Keratinocyte (primary cell): ENCODE measurements around the gene GPX4. TPM values are rescaled to one million over a fixed set of nuclear protein-coding genes. Genes with fewer than 3 reads are reported as not detected.

Experiments
- DNase-seq: peaks from one replicate; pipeline ENCODE4 v3.0.0-alpha.2; 2011; ENCODE audit warnings: low read depth, missing footprints, low spot score
- FAIRE-seq: peaks from 2 replicates; lab custom pipeline; 2011; peaks lifted over from hg19 to GRCh38; lab: Jason Lieb, UNC
- H2AFZ ChIP-seq: 2 replicates; pipeline ENCODE4 v1.6.0; 2012; ENCODE audit warnings: low read length, control low read depth, inconsistent platforms; ENCODE audit not compliant: control insufficient read depth
- H3K27ac ChIP-seq: 2 replicates; pipeline ENCODE4 v1.5.1; 2011; ENCODE audit warnings: low read length; ENCODE audit not compliant: control insufficient read depth, insufficient read depth
- H3K27me3 ChIP-seq: 3 replicates; pipeline ENCODE4 v1.6.0; 2011; ENCODE audit warnings: low read length; ENCODE audit not compliant: control insufficient read depth, insufficient read depth; ENCODE audit errors: extremely low read depth
- H3K36me3 ChIP-seq, 2 experiments: 2 replicates in 1 of 2; 3 replicates in 1 of 2; pipeline ENCODE4 v1.5.1; 2011; ENCODE audit warnings: low read length in 2 of 2, mild to moderate bottlenecking in 1 of 2; ENCODE audit not compliant: control insufficient read depth in 2 of 2, insufficient read depth in 2 of 2; ENCODE audit errors: extremely low read depth in 1 of 2
- H3K4me1 ChIP-seq: 3 replicates; pipeline ENCODE4 v1.5.1; 2011; ENCODE audit warnings: low read length; ENCODE audit not compliant: control insufficient read depth, insufficient read depth; ENCODE audit errors: extremely low read depth
- H3K4me2 ChIP-seq: 3 replicates; pipeline ENCODE4 v1.6.0; 2011; ENCODE audit warnings: low read depth, low read length; ENCODE audit not compliant: control insufficient read depth, insufficient read depth; ENCODE audit errors: extremely low read depth
- H3K4me3 ChIP-seq, 3 experiments: fragments of 200-600 bp in 1 of 3; sonication (generic) in 1 of 3; 2 replicates in 2 of 3; 3 replicates in 1 of 3; pipeline ENCODE4 v1.5.1; 2011 to 2016; ENCODE audit warnings: low read length in 3 of 3, mild to moderate bottlenecking in 3 of 3, control low read depth in 2 of 3, inconsistent platforms in 1 of 3, low read depth in 1 of 3, mixed read lengths in 1 of 3, mixed run types in 1 of 3, moderate library complexity in 1 of 3; ENCODE audit not compliant: control insufficient read depth in 2 of 3, insufficient read depth in 2 of 3; ENCODE audit errors: extremely low read depth in 1 of 3
- H3K79me2 ChIP-seq: 2 replicates; pipeline ENCODE4 v1.6.0; 2012; ENCODE audit warnings: low read length; ENCODE audit not compliant: control insufficient read depth, insufficient read depth
- H3K9ac ChIP-seq: 3 replicates; pipeline ENCODE4 v1.6.0; 2011; ENCODE audit warnings: low read length; ENCODE audit not compliant: control insufficient read depth, insufficient read depth; ENCODE audit errors: extremely low read depth
- H3K9me1 ChIP-seq: 3 replicates; pipeline ENCODE4 v1.6.0; 2011; ENCODE audit warnings: low read length; ENCODE audit not compliant: control insufficient read depth, insufficient read depth; ENCODE audit errors: extremely low read depth
- H3K9me3 ChIP-seq: 2 replicates; pipeline ENCODE4 v1.5.1; 2012; ENCODE audit warnings: low read depth, low read length; ENCODE audit not compliant: control insufficient read depth
- H4K20me1 ChIP-seq: 3 replicates; pipeline ENCODE4 v1.6.0; 2011; ENCODE audit warnings: low read length; ENCODE audit not compliant: control insufficient read depth, insufficient read depth; ENCODE audit errors: extremely low read depth
- EZH2 ChIP-seq: IDR thresholded peaks from one replicate; pipeline ENCODE4 v1.6.1; 2012; ENCODE audit warnings: inconsistent platforms, mild to moderate bottlenecking, low read length, moderate library complexity
- dilution Hi-C: fragments of 300-500 bp; cut with MboI; formaldehyde crosslinking; loops from one replicate; pipeline ENCODE4 v1.7.0; 2020; ENCODE audit warnings: low sequenced_read_pairs; ENCODE audit not compliant: extremely low pct_ligation_motif_present
- polyA plus RNA-seq, 5 experiments: library from polyadenylated mRNA; depleted of rRNA in 3 of 5; stranded (reverse) in 3 of 5; stranded (forward) in 1 of 5; unstranded in 1 of 5; fragments of >200 nt; gene quantifications; 1 replicate in 1 of 5; 2 replicates in 3 of 5; 3 replicates in 1 of 5; pipeline versions ENCODE4 v1.2.1 to v1.2.3, GENCODE V29; 2011 to 2012; ENCODE audit warnings: missing spikeins in 2 of 5, low read depth in 1 of 5, low replicate concordance in 1 of 5
- TF ChIP-seq, protein P1 (sequence below), 3 experiments: IDR thresholded peaks in 1 of 3; conservative IDR thresholded peaks in 1 of 3; optimal IDR thresholded peaks in 1 of 3; 2 replicates in 2 of 3; 3 replicates in 1 of 3; pipeline versions ENCODE3 to v1.5.1; 2011; ENCODE audit warnings: low read length in 3 of 3, mild to moderate bottlenecking in 3 of 3, moderate library complexity in 2 of 3, control low read depth in 1 of 3, inconsistent platforms in 1 of 3; ENCODE audit not compliant: insufficient read depth in 2 of 3; ENCODE audit errors: extremely low read depth in 1 of 3

GPX4 gene
- polyA plus RNA-seq, 1 donor (not counting 4 experiments of a cell fraction or from before 2014, with no cell fraction given): 193 TPM

DNA sequence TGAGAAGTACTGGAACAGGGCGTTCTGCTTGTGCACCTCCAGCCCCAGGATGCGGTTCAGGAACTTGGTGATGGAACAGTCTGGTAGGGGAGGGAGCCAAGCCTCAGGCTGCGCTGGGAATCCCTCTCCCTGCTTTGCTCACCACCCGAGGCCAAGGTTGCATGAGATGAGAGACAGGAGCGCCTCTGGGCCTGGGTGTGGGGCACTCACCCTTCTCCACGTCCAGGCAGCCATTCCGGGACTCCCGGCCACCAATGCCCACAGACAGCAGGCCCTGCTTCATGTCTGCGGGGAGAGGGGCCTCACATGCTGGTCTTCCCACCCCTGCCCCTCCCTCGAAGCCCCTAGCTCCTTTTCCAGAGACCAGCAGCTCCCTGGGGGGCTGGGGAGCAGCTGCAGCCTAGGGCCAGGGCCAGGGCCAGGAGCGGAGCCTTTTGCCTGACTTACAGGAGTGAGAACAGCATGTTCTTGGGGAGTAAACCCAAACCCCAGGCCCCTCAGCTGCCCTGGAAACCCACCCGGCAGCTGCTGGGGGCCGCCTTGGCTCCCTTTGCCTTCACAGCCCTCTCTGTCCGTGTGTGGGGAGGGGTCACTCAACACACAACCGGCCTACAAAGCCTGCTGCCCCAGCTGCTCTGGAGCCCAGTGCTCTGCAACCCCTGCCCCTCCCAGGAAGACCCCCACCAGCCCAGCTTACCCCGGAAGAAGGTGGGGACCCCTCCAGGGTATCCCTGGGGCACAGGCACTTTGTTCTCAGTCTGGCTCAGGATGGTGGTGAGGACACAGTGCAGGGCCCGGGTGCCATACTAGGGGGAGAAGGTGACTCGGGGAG lies 7.2 kb downstream of the GPX4 start:
- FAIRE-seq: no peak
- Histone ChIP-seq H3K79me2 (peaks cover 2% of the 10 kb centered on the region), H2AFZ (no peak overlapping the region), H3K9ac (no peak overlapping the region), H3K27ac (no peak overlapping the region), H3K36me3 (peaks cover 17 to 21% of the 10 kb centered on the region in 2 experiments), H3K4me1 (peaks cover 5% of the 10 kb centered on the region), H4K20me1 (peaks cover 3% of the 10 kb centered on the region), H3K27me3 (no peaks in the 10 kb centered on the region), H3K4me3 (no peak overlapping the region), H3K4me2 (no peak overlapping the region), H3K9me1 (no peaks in the 10 kb centered on the region), H3K9me3 (no peaks in the 10 kb centered on the region)
- no peak for DNase-seq
- TF ChIP-seq, protein P1, sequence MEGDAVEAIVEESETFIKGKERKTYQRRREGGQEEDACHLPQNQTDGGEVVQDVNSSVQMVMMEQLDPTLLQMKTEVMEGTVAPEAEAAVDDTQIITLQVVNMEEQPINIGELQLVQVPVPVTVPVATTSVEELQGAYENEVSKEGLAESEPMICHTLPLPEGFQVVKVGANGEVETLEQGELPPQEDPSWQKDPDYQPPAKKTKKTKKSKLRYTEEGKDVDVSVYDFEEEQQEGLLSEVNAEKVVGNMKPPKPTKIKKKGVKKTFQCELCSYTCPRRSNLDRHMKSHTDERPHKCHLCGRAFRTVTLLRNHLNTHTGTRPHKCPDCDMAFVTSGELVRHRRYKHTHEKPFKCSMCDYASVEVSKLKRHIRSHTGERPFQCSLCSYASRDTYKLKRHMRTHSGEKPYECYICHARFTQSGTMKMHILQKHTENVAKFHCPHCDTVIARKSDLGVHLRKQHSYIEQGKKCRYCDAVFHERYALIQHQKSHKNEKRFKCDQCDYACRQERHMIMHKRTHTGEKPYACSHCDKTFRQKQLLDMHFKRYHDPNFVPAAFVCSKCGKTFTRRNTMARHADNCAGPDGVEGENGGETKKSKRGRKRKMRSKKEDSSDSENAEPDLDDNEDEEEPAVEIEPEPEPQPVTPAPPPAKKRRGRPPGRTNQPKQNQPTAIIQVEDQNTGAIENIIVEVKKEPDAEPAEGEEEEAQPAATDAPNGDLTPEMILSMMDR (optimal IDR thresholded peaks at IDR 0.05 in 1 of 3, IDR thresholded peaks at IDR 0.05 in 1 of 3, conservative IDR thresholded peaks at IDR 0.05 in 1 of 3; ENCODE audit: extremely low read depth in 1 of 3, insufficient read depth in 2 of 3, low read length in 3 of 3): no peak
- no peak for TF ChIP-seq EZH2
- dilution Hi-C loops: no loop called here

DNA sequence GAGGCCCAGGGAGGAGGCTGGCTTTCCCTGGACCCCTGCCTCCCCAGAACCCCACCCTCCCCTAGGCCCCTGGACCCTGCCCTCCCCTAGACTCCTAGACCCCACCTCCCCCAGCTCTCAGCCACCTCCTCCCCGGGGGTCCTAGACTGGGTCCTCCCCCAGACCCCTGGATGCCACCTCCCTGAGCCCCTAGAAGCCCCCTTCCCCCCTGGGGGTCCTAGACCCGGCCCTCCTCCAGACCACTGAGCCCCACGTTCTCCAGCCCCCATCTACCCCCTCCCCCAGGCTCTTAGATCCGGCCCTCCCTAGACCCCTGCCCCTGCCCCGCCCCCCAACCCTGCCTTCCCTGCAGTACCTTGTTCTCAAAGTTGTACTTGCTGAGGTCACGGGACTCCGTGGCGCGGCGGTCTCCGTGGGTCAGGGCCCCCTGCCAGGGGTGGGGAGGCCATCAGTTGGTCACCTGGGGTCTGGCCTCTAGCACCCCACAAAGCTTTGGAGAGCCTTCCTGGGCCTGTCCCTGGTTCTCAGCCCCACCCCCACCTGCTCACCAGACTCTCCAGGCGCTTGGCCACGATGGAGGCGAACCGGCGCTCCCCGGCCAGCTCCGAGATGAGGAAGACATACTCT lies 8.0 kb downstream of the GPX4 start:
- H2AFZ ChIP-seq: no peak overlapping the region
- DNase-seq: no peak
- peaks cover 3% of the 10 kb centered on the region for H4K20me1 ChIP-seq
- no peaks in the 10 kb centered on the region for H3K9me3 ChIP-seq
- no peak overlapping the region for H3K27ac ChIP-seq
- TF ChIP-seq, protein P1 (optimal IDR thresholded peaks at IDR 0.05 in 1 of 3, IDR thresholded peaks at IDR 0.05 in 1 of 3, conservative IDR thresholded peaks at IDR 0.05 in 1 of 3; ENCODE audit: extremely low read depth in 1 of 3, insufficient read depth in 2 of 3, low read length in 3 of 3): no peak
- TF ChIP-seq EZH2: no peak
- H3K9me1 ChIP-seq: no peaks in the 10 kb centered on the region
- dilution Hi-C loops: no loop called here
- H3K27me3 ChIP-seq: no peaks in the 10 kb centered on the region
- H3K4me2 ChIP-seq: no peak overlapping the region
- no peaks in the 10 kb centered on the region for H3K79me2 ChIP-seq
- FAIRE-seq: no peak
- H3K36me3 ChIP-seq: peaks cover 15 to 23% of the 10 kb centered on the region in 2 experiments
- no peak overlapping the region for H3K9ac ChIP-seq
- H3K4me3 ChIP-seq: no peak overlapping the region
- H3K4me1 ChIP-seq: peaks cover 5% of the 10 kb centered on the region
